ENCODE data around the gene PHF21A.

Gene PHF21A

GRCh38 chr11:45933131-45933831 is 188.0 kb downstream of the PHF21A start:
- no peak for DNase-seq

DNA sequence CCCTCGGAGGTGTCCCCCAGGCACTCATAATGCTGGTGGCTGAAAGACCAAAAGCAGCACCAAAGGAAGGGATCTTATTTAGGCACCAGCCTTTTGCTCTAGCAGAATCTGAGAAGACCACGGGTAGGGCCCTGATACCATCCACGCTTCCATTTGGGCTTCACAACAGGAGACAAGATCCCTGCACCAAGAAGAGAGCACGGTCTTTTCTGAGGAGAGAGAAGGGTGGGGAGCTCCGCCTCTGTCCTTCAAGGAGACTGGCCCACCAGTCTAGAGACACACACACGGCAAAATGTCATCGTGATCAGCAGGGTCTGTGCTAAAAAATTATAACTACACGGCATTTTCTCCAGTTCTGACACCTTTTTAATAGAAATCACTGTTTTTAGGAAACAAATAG is 189.0 kb downstream of the PHF21A start:
- no peak for DNase-seq

- no peak for DNase-seq
Observed at GRCh38 chr11:45931739-45932138, 189.5 kb downstream of the PHF21A start.

GRCh38 chr11:45930951-45931570 is 190.2 kb downstream of the PHF21A start:
- DNase-seq: no peak

- peak in 2 of 5 donors; percentile 25 to 56 for DNase-seq
Observed at GRCh38 chr11:45930031-45930794, 191.0 kb downstream of the PHF21A start.

DNA sequence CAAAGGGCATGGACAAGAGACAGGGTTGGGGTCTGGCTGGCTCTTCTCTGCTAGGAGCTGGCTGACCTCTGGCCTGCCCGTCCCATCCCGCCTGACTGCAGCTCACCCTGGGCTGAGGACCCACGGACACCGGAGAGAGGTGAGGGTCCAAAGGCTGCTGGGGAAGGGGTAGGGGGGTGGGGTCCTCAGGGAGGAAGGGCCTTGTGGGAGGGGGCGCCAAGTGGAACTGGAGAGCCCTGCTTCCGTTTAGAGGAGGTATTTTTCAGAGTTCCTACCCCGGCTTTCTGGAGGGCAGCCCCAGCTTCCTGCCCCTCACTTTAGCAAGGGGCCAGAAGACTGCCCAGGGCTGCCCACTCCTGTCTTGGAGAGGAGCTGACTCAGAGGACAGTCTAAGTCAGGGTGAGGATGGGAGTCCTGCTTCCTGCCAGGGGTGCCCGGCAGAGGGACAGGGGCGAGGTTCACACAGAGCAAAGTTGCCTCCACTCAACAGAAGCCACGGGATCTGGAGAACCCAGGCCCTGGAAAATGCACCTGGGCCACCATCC is 191.7 kb downstream of the PHF21A start:
- DNase-seq: no peak

DNA sequence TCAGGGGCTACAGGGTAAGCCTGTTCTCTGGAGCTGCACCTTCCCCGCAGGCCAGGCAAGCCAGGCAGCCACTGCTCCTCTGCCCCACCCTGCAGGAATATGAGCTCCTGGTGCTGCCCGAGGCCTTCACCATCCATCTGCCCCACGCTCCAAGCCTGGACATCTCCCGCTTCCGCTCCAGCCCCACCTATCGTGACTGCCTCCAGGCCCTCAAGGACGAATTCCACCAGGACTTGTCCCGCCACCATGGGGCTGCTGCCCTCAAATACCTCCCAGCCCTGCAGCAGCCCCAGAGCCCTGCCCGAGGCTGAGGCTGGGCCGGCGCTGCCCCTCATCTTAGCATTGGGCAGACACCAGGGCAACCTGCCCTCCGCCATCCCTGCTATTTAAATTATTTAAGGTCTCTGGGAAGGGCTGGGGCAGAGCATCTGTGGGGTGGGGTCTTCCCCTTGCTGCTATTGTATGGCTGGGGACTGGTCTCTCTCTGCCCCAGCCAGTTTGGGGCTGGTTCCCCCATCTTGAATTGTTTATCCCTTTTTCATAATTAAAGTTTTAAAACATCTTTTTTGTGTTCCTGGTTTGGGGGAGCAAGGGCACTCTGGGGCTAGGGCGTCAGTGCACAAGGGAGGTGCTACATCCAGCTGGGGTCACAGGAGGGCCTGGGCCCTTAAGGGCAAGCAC is 192.6 kb downstream of the PHF21A start:
- DNase-seq: no peak

DNA sequence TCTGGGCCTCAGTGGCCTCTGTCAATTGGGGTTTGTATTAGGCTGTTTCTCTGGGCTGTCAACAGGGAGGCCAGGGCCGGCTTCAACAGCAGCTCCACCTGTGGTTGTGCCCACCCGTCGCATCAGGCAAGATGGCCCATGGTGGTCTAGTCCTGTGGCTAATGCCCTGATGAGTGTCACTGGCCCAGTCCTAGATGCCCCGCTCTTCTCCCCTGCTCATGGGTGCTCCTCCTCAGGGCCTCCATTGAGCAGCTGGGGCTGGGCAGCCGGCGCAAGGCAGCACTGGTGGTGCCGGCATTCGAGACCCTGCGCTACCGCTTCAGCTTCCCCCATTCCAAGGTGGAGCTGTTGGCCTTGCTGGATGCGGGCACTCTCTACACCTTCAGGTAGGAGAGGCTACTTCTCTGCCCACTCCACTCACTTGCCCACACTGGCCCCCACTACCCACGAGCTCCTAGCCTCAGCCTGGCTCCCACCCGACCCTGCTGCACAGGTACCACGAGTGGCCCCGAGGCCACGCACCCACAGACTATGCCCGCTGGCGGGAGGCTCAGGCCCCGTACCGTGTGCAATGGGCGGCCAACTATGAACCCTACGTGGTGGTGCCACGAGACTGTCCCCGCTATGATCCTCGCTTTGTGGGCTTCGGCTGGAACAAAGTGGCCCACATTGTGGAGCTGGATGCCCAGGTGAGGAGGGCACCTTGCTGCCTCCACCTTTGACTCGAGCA is 193.4 kb downstream of the PHF21A start:
- DNase-seq: no peak

- DNase-seq: no peak
Observed at GRCh38 chr11:45927332-45927683, 193.9 kb downstream of the PHF21A start.

- no peak for DNase-seq
Observed at GRCh38 chr11:45926536-45927331, 194.5 kb downstream of the PHF21A start.

GRCh38 chr11:45926001-45926401 is 195.3 kb downstream of the PHF21A start:
- no peak for DNase-seq

GRCh38 chr11:45925550-45925949 is 195.7 kb downstream of the PHF21A start:
- DNase-seq: no peak

- no peak for DNase-seq
Observed at GRCh38 chr11:45924927-45925326, 196.3 kb downstream of the PHF21A start.

- DNase-seq: no peak
Observed at GRCh38 chr11:45924036-45924915, 197.0 kb downstream of the PHF21A start.

- DNase-seq: peak in 1 of 5 donors; percentile 32
Observed at GRCh38 chr11:45922425-45923082, 198.7 kb downstream of the PHF21A start, which contains the start of gene LARGE2. LARGE2 (plus strand) TSS chr11:45922656; CDS start chr11:45922883, 227 bp downstream.

- peak in 1 of 5 donors; percentile 18 for DNase-seq
Observed at GRCh38 chr11:45921561-45922424, 199.5 kb downstream of the PHF21A start.

DNA sequence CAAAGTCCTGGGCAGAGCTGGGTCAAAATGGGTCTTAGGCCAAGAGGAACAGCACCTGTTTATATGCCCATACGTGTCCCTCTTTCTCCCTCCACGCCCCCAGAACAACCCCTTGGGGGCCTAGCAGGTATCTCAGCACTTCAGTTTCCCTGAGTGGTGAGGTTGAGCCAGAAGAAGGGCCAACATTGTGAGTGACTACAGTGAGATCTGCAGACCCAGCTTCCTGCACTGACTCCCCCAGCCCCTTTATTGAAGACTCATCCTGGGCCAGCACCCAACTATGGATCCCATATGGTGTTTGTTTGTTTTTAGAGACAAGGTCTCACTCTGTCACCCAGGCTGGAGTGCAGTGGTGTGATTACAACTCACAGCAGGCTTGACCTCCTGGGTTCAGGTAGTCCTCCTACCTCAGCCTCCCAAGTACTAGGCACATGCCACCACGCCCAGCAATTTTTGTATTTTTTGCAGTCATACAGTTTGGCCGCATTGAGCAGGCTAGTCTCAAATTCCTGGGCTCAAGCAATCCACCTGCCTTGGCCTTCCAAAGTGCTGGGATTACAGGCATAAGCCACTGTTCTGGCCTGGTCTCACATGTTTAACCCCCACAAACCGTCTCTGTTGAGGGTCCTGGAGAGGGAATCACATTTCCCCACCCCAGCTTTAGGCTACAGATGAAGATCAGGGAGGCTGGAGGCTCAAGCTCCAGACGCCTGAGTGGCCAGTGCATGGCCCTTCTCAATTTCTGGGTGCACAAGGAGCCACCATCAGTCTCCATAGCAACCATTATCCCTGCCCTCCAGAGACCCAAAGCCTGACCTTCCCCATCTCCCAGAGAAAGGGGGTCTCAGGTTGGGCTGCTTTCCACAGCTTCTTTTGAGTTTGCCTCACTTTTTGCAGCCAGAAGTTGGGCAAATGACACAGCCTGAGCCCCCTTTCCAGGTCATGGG is 200.4 kb downstream of the PHF21A start:
- DNase-seq: no peak

Measured in T-helper 1 cell (primary cell).